ENCODE results near the gene NEFH. TPM values are rescaled to one million over a fixed set of nuclear protein-coding genes. Genes with fewer than 3 reads are reported as not detected.
"Not testable (repeated sequence)": the region's sequence is repeated elsewhere in the genome, so short reads cannot be mapped to it uniquely, and the experiment has no call there.

Gene NEFH
- polyA plus RNA-seq, 1 of the 3 experiments (the other 2 are of a cell fraction): 3.5 TPM

DNA sequence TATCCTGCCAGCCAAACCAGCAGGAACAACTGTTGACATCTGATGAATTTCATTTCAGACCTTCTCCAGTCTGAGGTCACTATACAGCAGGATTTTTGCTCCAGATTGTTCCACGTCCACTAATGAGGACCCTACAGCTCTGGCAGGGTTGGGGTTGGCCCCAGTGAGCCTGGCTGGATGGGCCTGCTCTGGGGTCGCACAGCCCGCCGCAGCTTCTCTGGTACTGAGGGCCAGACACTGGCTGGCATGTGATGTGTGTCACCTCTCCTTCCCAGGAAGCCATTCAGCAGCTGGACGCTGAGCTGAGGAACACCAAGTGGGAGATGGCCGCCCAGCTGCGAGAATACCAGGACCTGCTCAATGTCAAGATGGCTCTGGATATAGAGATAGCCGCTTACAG is 5.4 kb downstream of the NEFH start (continued):
- TF ChIP-seq FOSL2 (IDR thresholded peaks at IDR 0.05; ENCODE audit: borderline replicate concordance, low read depth): no peak
- TF ChIP-seq, protein P1, sequence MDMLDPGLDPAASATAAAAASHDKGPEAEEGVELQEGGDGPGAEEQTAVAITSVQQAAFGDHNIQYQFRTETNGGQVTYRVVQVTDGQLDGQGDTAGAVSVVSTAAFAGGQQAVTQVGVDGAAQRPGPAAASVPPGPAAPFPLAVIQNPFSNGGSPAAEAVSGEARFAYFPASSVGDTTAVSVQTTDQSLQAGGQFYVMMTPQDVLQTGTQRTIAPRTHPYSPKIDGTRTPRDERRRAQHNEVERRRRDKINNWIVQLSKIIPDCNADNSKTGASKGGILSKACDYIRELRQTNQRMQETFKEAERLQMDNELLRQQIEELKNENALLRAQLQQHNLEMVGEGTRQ (IDR thresholded peaks at IDR 0.05; ENCODE audit: borderline replicate concordance, low read depth, low read length): no peak
- TF ChIP-seq NRF1 (IDR thresholded peaks at IDR 0.05; ENCODE audit: low read depth, low read length): no peak
- no peak for TF ChIP-seq FOXJ3 (CRISPR knock-in tag; IDR thresholded peaks at IDR 0.05)
- TF ChIP-seq, protein P2, sequence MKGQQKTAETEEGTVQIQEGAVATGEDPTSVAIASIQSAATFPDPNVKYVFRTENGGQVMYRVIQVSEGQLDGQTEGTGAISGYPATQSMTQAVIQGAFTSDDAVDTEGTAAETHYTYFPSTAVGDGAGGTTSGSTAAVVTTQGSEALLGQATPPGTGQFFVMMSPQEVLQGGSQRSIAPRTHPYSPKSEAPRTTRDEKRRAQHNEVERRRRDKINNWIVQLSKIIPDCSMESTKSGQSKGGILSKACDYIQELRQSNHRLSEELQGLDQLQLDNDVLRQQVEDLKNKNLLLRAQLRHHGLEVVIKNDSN (IDR thresholded peaks at IDR 0.05; ENCODE audit: borderline replicate concordance, low read depth): no peak

DNA sequence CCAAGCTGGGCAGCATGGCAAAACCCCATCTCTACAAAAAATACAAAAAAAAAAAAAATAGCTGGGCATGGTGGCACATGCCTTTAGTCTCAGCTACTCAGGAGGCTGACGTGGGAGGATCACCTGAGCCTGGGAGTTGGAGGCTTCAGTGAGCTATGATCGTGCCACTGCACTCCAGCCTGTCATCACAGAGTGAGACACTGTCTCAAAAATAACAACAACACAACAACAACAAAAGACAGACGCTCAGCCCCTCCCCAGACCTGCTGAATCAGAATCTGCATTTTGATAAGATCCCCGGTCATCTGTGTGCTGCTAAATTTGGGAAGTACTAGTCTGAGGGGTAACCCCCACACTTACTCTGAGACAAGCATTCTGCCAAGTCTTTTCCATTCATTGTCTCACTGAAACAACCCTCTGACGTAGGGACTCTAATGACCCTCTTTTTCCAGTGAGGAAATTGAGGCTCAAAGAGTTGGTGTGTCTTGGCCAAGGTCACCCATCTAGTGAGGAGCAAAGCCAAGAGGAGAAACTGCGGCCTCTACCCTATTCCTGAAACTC is 7.5 kb downstream of the NEFH start:
- Histone ChIP-seq H4K20me1 (ENCODE audit: insufficient read depth) (no peaks in the 10 kb centered on the region), H3K9me2 (no peaks in the 10 kb centered on the region), H3K79me2 (ENCODE audit: insufficient read depth) (no peaks in the 10 kb centered on the region), H3K27me3 (ENCODE audit: insufficient read depth) (no peaks in the 10 kb centered on the region), H3F3A (replicated peaks; ENCODE audit: insufficient read depth) (no peaks in the 10 kb centered on the region), H2AFZ (ENCODE audit: low read depth) (no peak overlapping the region), H3K4me1 (ENCODE audit: control insufficient read depth in 1 of 2, insufficient read depth in 2 of 2, low read depth in 1 of 2, low read length in 1 of 2) (no peaks in the 10 kb centered on the region; a peak in 1 of 4 replicates), H3K4me2 (no peak overlapping the region), H3K4me3 (ENCODE audit: low read depth in 2 of 2, low read length in 1 of 2) (no peak overlapping the region), H3K9me3 (no peaks in the 10 kb centered on the region), H3K9ac (no peak overlapping the region), H3K27ac (ENCODE audit: low read depth in 2 of 2, low read length in 1 of 2) (no peak overlapping the region), H3K36me3 (replicated peaks in 1 of 2; ENCODE audit: control insufficient read depth in 1 of 2, insufficient read depth in 2 of 2, low read length in 1 of 2) (no peaks in the 10 kb centered on the region)
- TF ChIP-seq GATA2 (CRISPR knock-in tag; IDR thresholded peaks at IDR 0.05) (no peak), YY1 (IDR thresholded peaks at IDR 0.05; ENCODE audit: low read depth) (no peak), TEAD4 (IDR thresholded peaks at IDR 0.05; ENCODE audit: borderline replicate concordance, insufficient read depth) (no peak), FOXJ3 (CRISPR knock-in tag; IDR thresholded peaks at IDR 0.05) (no peak), NRF1 (IDR thresholded peaks at IDR 0.05; ENCODE audit: low read depth, low read length) (no peak), POLR2AphosphoS5 (IDR thresholded peaks at IDR 0.05; ENCODE audit: low read depth, low read length) (no peak), EP300 (IDR thresholded peaks at IDR 0.05; ENCODE audit: borderline replicate concordance in 1 of 2, low read depth in 1 of 2, low read length in 1 of 2) (no peak), ELF1 (IDR thresholded peaks at IDR 0.05) (no peak), GABPA (IDR thresholded peaks at IDR 0.05; ENCODE audit: low read depth) (no peak)
- TF ChIP-seq, protein P3, sequence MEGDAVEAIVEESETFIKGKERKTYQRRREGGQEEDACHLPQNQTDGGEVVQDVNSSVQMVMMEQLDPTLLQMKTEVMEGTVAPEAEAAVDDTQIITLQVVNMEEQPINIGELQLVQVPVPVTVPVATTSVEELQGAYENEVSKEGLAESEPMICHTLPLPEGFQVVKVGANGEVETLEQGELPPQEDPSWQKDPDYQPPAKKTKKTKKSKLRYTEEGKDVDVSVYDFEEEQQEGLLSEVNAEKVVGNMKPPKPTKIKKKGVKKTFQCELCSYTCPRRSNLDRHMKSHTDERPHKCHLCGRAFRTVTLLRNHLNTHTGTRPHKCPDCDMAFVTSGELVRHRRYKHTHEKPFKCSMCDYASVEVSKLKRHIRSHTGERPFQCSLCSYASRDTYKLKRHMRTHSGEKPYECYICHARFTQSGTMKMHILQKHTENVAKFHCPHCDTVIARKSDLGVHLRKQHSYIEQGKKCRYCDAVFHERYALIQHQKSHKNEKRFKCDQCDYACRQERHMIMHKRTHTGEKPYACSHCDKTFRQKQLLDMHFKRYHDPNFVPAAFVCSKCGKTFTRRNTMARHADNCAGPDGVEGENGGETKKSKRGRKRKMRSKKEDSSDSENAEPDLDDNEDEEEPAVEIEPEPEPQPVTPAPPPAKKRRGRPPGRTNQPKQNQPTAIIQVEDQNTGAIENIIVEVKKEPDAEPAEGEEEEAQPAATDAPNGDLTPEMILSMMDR (IDR thresholded peaks at IDR 0.05): no peak
- TF ChIP-seq, protein P1 (IDR thresholded peaks at IDR 0.05; ENCODE audit: borderline replicate concordance, low read depth, low read length): no peak
- TF ChIP-seq, protein P4, sequence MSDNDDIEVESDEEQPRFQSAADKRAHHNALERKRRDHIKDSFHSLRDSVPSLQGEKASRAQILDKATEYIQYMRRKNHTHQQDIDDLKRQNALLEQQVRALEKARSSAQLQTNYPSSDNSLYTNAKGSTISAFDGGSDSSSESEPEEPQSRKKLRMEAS (IDR thresholded peaks at IDR 0.05; ENCODE audit: low read depth): no peak
- TF ChIP-seq, protein P5, sequence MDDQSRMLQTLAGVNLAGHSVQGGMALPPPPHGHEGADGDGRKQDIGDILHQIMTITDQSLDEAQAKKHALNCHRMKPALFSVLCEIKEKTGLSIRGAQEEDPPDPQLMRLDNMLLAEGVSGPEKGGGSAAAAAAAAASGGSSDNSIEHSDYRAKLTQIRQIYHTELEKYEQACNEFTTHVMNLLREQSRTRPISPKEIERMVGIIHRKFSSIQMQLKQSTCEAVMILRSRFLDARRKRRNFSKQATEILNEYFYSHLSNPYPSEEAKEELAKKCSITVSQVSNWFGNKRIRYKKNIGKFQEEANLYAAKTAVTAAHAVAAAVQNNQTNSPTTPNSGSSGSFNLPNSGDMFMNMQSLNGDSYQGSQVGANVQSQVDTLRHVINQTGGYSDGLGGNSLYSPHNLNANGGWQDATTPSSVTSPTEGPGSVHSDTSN (IDR thresholded peaks at IDR 0.05): no peak
- CTCF ChIA-PET: no interaction called here
- POLR2A ChIA-PET: no interaction called here
- 83% methylated on average over 6 of the region's 6 CpGs for WGBS (ENCODE audit: low lambda C conversion rate)
- no peak for DNase-seq

DNA sequence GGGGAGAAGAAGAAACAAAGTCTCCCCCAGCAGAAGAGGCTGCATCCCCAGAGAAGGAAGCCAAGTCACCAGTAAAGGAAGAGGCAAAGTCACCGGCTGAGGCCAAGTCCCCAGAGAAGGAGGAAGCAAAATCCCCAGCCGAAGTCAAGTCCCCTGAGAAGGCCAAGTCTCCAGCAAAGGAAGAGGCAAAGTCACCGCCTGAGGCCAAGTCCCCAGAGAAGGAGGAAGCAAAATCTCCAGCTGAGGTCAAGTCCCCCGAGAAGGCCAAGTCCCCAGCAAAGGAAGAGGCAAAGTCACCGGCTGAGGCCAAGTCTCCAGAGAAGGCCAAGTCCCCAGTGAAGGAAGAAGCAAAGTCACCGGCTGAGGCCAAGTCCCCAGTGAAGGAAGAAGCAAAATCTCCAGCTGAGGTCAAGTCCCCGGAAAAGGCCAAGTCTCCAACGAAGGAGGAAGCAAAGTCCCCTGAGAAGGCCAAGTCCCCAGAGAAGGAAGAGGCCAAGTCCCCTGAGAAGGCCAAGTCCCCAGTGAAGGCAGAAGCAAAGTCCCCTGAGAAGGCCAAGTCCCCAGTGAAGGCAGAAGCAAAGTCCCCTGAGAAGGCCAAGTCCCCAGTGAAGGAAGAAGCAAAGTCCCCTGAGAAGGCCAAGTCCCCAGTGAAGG is 9.2 kb downstream of the NEFH start:
- H3K4me3 ChIP-seq (ENCODE audit: low read depth in 2 of 2, low read length in 1 of 2); H3K27me3 ChIP-seq (ENCODE audit: insufficient read depth); H2AFZ ChIP-seq (ENCODE audit: low read depth); H3K4me2 ChIP-seq; DNase-seq; H3K9me2 ChIP-seq; H3K4me1 ChIP-seq (ENCODE audit: control insufficient read depth in 1 of 2, insufficient read depth in 2 of 2, low read depth in 1 of 2, low read length in 1 of 2); H3K79me2 ChIP-seq (ENCODE audit: insufficient read depth); H3K9ac ChIP-seq; CTCF ChIA-PET; H3K9me3 ChIP-seq; H3K36me3 ChIP-seq (replicated peaks in 1 of 2; ENCODE audit: control insufficient read depth in 1 of 2, insufficient read depth in 2 of 2, low read length in 1 of 2); H4K20me1 ChIP-seq (ENCODE audit: insufficient read depth); POLR2A ChIA-PET; H3K27ac ChIP-seq (ENCODE audit: low read depth in 2 of 2, low read length in 1 of 2); H3F3A ChIP-seq (replicated peaks; ENCODE audit: insufficient read depth): not testable (repeated sequence)
- WGBS (ENCODE audit: low lambda C conversion rate): 88% methylated on average over 8 of the region's 8 CpGs
